ENCODE results near the gene CTBP2. TPM values are rescaled to one million over a fixed set of nuclear protein-coding genes. Genes with fewer than 3 reads are reported as not detected.

The CTBP2 gene
- polyA plus RNA-seq, 1 experiment, result 72.9 TPM

DNA sequence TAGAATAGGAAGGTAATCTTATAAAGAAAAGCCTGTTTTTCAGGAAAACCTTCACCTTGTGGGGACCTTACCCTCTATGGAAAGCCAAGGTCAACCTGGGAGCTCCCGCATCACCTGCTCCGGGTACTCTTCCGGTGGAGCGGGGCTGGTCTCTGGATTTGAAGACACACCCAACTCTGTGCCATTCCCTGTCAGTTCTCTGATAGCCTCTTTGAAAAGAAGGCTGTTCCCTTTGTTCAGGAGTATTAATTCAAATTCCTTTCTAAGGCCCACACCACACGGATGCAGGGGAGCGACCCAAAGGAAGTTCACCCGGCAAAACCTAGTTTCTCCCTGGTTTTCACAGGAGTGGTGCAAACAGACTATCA lies 10.7 kb downstream of the CTBP2 start:
- H3K4me3 ChIP-seq (ENCODE audit: low read depth, low read length), result no peak overlapping the region
- ChIA-PET CTCF (no interaction called here), POLR2A (no interaction called here)
- TF ChIP-seq, protein P1, sequence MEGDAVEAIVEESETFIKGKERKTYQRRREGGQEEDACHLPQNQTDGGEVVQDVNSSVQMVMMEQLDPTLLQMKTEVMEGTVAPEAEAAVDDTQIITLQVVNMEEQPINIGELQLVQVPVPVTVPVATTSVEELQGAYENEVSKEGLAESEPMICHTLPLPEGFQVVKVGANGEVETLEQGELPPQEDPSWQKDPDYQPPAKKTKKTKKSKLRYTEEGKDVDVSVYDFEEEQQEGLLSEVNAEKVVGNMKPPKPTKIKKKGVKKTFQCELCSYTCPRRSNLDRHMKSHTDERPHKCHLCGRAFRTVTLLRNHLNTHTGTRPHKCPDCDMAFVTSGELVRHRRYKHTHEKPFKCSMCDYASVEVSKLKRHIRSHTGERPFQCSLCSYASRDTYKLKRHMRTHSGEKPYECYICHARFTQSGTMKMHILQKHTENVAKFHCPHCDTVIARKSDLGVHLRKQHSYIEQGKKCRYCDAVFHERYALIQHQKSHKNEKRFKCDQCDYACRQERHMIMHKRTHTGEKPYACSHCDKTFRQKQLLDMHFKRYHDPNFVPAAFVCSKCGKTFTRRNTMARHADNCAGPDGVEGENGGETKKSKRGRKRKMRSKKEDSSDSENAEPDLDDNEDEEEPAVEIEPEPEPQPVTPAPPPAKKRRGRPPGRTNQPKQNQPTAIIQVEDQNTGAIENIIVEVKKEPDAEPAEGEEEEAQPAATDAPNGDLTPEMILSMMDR (IDR thresholded peaks at IDR 0.05; ENCODE audit: insufficient read depth, low read depth, low read length), result no peak
- H3K27me3 ChIP-seq (ENCODE audit: control insufficient read depth, insufficient read depth, low read length), result no peaks in the 10 kb centered on the region
- no peak for DNase-seq (ENCODE audit: low read depth)
- H3K36me3 ChIP-seq (ENCODE audit: control insufficient read depth, insufficient read depth, low read length), result peaks cover 8% of the 10 kb centered on the region

DNA sequence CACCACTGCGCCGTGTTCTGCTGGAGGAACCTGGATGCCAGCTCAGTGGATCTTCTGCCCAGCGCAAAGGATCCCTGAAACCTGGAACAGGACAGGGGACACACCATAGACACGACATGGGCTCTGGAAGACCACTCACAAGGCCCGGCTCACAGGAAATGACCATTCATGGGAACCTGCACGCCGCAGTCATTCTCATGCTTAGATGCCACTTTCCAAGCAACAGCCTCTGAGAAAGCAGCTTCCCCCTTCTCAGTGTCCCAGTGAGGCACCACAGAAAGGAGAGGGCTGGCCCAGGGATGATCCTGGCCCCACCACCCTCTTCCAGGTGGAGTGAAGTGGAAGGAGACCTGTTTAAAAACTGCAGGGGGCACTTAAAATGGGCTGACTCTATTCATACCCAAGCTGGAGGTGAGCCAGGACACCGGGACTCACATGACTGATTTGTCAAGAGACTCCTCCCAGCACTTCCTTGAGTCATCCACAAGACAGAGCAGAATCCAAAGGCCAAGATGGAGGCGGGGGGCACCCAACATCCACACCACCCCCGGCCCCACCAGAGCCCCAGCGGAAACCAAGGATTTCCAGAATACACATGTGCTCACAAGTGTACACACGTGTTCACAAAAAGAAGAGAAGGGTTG lies 11.2 kb downstream of the CTBP2 start:
- DNase-seq (ENCODE audit: low read depth), result no peak
- ChIA-PET POLR2A (no interaction called here), CTCF (interaction anchor here (0.9 to 2.0 kb wide), 5 partner anchors 9 to 156 kb away, joined by 3 to 11 read pairs (median 5); no protein-coding TSS in a partner anchor)
- Histone ChIP-seq H3K36me3 (ENCODE audit: control insufficient read depth, insufficient read depth, low read length) (peaks cover 8% of the 10 kb centered on the region), H3K27me3 (ENCODE audit: control insufficient read depth, insufficient read depth, low read length) (no peaks in the 10 kb centered on the region), H3K4me3 (ENCODE audit: low read depth, low read length) (no peak overlapping the region)
- TF ChIP-seq, protein P1 (IDR thresholded peaks at IDR 0.05; ENCODE audit: insufficient read depth, low read depth, low read length), result no peak

DNA sequence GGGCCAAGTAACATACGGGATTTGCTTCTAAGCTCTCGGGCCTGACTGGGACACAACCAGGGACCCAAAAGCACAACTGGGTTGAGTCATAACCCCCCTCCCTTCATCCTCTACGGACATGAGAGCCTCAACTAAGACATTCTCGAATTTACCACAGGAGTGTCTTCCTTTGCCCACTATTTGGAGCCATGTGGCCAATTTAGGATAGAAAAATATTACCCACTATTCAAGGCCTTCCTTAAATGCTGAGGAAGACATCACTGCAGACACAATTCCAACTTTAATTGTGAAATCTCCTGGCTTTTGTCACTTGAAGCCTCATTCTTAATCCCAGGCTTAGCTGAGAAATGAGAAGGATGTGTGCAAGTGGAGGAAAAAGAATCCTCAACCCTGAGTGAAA lies 11.8 kb downstream of the CTBP2 start:
- H3K36me3 ChIP-seq (ENCODE audit: control insufficient read depth, insufficient read depth, low read length), result peaks cover 8% of the 10 kb centered on the region
- CTCF ChIA-PET, result interaction anchor here (0.9 to 2.0 kb wide), 6 partner anchors 8 to 156 kb away, joined by 3 to 11 read pairs (median 4); no protein-coding TSS in a partner anchor
- POLR2A ChIA-PET, result no interaction called here
- H3K27me3 ChIP-seq (ENCODE audit: control insufficient read depth, insufficient read depth, low read length), result no peaks in the 10 kb centered on the region
- TF ChIP-seq, protein P1 (IDR thresholded peaks at IDR 0.05; ENCODE audit: insufficient read depth, low read depth, low read length), result no peak
- no peak overlapping the region for H3K4me3 ChIP-seq (ENCODE audit: low read depth, low read length)
- no peak for DNase-seq (ENCODE audit: low read depth)

DNA sequence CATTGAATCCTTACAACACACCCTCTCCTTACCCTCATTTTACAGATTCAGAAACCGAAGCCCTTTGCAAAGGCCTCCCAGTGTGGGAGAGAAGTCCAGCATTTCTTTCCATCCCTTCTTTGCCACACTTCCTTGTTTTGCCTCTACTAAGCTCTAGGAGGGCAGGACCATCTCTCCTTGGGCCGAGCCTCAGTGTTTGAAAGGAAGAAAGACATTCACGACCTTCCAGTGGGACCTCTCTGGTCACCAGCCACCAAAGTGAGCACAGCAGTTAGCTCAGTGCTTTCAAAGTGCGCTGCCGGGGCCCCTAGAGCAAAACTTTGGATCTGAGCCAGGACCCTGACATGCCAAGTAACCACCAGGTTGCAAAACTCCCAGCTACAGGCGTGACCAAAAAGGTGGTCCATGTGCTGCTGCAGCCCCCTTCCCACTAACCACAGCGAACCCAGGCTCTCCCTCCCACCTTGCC lies 12.4 kb downstream of the CTBP2 start:
- no peaks in the 10 kb centered on the region for H3K27me3 ChIP-seq (ENCODE audit: control insufficient read depth, insufficient read depth, low read length)
- peaks cover 8% of the 10 kb centered on the region for H3K36me3 ChIP-seq (ENCODE audit: control insufficient read depth, insufficient read depth, low read length)
- POLR2A ChIA-PET, result no interaction called here
- CTCF ChIA-PET, result interaction anchor here (0.9 to 2.0 kb wide), 4 partner anchors 11 to 155 kb away, joined by 4 to 11 read pairs (median 7); no protein-coding TSS in a partner anchor
- TF ChIP-seq, protein P1 (IDR thresholded peaks at IDR 0.05; ENCODE audit: insufficient read depth, low read depth, low read length), result no peak
- no peak for DNase-seq (ENCODE audit: low read depth)
- no peak overlapping the region for H3K4me3 ChIP-seq (ENCODE audit: low read depth, low read length)

DNA sequence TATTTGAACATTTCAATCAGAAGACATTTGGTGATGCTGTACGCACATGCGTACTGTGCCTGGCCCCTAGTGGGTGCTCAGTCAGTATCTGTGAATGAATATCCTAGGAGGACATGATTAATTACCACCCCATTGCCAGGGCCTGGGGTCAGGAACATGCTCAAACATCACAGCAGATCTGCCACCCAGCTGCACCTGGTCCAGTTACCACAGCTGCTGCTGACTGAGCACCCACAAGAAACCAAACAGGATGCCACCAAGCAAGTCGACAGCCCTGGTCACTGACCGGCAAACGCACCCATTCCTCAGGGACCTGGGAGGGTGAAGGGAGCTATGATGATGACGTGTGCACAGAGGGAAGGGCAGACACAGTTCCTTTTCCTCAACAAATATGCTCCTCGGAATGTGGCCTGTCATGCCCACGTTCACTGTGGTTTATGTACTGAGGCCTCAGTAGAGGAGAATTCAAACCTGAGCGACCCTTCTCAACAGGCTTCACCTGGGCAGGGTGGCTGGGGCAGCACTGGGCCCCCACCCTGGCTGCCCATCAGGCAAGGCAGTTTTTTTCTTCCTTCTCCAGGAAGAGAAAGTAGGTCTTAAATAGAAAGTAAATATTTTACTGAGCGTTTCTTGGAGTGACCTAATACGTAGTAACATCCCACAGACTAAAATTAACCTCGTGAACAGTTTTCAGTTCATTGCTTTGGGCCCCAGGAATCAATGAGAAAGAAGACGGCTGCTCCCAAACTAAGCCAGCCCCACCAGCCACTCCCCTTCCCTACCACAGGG lies 13.4 kb downstream of the CTBP2 start:
- TF ChIP-seq, protein P1 (IDR thresholded peaks at IDR 0.05; ENCODE audit: insufficient read depth, low read depth, low read length), result no peak
- DNase-seq (ENCODE audit: low read depth), result no peak
- ChIA-PET POLR2A (no interaction called here), CTCF (interaction anchor here (1.9 to 2.0 kb wide), 2 partner anchors 85 to 99 kb away, joined by 9 to 11 read pairs; no protein-coding TSS in a partner anchor)
- H3K36me3 ChIP-seq (ENCODE audit: control insufficient read depth, insufficient read depth, low read length), result peaks cover 8% of the 10 kb centered on the region
- H3K4me3 ChIP-seq (ENCODE audit: low read depth, low read length), result no peak overlapping the region
- H3K27me3 ChIP-seq (ENCODE audit: control insufficient read depth, insufficient read depth, low read length), result no peaks in the 10 kb centered on the region
